PFSK-1 (cell line): Measurements from ENCODE around the gene DNAJC10.

Experiments used
- FOXP2 ChIP-seq: optimal IDR thresholded peaks from 2 replicates; pipeline ENCODE3; 2011; ENCODE audit warnings: borderline replicate concordance, control low read depth, inconsistent platforms; ENCODE audit not compliant: insufficient read depth; ENCODE audit errors: extremely low read length, extremely low read depth
- POLR2AphosphoS5 ChIP-seq: IDR thresholded peaks from 2 replicates; pipeline ENCODE4 v1.6.1; 2012; ENCODE audit warnings: low read depth, mild to moderate bottlenecking, control low read depth, low read length, moderate library complexity
- REST ChIP-seq, 2 experiments: IDR thresholded peaks; 2 replicates each; pipeline versions ENCODE4 v1.6.1 to v1.8.0; 2011 to 2012; ENCODE audit warnings: low read depth in 2 of 2, low read length in 2 of 2, control low read depth in 1 of 2, inconsistent platforms in 1 of 2, mild to moderate bottlenecking in 1 of 2, moderate library complexity in 1 of 2; ENCODE audit not compliant: insufficient read depth in 1 of 2
- SIN3A ChIP-seq: IDR thresholded peaks from 2 replicates; pipeline ENCODE4 v1.6.1; 2012; ENCODE audit warnings: mild to moderate bottlenecking, low read length, moderate library complexity, borderline replicate concordance; ENCODE audit not compliant: insufficient read depth
- TAF1 ChIP-seq: IDR thresholded peaks from 2 replicates; pipeline ENCODE4 v1.6.1; 2012; ENCODE audit warnings: low read length, control low read depth, borderline replicate concordance; ENCODE audit not compliant: insufficient read depth

DNAJC10 gene

DNA sequence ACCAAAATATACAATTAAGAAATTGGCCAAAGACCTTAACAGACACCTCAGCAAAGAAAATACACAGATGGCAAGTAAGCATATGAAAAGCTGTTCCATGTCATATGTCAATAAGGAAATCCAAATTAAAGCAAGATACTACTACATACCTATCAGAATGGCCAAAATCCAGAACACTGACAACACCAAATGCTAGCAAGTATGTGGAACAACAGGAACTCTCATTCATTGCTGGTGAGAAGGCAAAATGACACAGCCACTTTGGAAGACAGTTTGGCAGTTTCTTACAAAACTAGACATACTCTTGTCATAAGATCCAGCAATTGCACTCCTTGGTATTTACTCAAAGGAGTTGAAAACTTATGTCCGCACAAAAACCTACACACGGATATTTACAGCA is 20.3 kb upstream of the DNAJC10 start:
- TF ChIP-seq POLR2AphosphoS5 (no peak), REST (IDR thresholded peaks at IDR 0.05; ENCODE audit: insufficient read depth in 1 of 2, low read depth in 2 of 2, low read length in 2 of 2) (no peak), FOXP2 (no peak), SIN3A (no peak), TAF1 (no peak)

DNA sequence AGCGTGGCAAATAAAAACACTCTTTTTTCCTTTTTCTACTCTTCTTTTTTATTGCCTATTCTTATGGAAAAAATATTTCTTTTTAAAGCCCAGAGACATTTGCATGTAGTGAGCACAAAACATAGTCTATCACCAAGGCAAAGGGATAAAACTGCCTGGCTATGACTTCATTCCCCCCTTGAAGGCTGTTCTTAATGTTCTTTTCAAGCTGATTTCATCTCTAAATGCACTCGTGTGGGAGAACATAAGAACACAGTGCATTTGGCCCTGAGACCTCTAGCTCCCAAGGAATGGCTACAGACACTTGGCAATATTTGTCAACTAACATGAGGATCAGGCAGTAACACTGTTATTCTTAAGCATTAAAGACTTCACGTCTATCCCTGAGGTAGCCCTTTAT is 17.4 kb upstream of the DNAJC10 start:
- no peak for TF ChIP-seq SIN3A
- TF ChIP-seq FOXP2, result no peak
- TF ChIP-seq TAF1, result no peak
- TF ChIP-seq REST (IDR thresholded peaks at IDR 0.05; ENCODE audit: insufficient read depth in 1 of 2, low read depth in 2 of 2, low read length in 2 of 2), result no peak
- no peak for TF ChIP-seq POLR2AphosphoS5

GRCh38 chr2:182705761-182706160 is 10.3 kb upstream of the DNAJC10 start:
- TF ChIP-seq SIN3A (no peak), FOXP2 (no peak), REST (IDR thresholded peaks at IDR 0.05; ENCODE audit: insufficient read depth in 1 of 2, low read depth in 2 of 2, low read length in 2 of 2) (no peak), POLR2AphosphoS5 (no peak), TAF1 (no peak)

DNA sequence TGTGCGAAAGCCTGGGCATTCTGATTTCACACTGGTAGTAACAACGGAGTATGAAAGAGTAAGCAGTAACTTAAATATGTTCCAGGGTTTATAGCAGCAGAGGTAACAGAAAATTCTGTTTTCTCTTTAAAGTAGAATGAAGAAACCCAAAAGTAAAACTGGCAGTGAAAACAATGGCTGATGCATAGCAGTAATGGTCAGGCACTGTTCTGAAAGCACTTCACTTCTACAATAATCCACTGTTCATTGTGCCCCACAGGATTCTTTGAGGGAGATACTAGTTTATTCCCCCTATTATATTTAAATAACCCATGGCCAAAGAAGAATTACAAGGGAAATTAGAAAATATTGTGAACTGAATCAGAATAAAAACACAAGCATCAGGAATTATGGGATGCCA is 9.3 kb upstream of the DNAJC10 start:
- TF ChIP-seq REST (IDR thresholded peaks at IDR 0.05; ENCODE audit: insufficient read depth in 1 of 2, low read depth in 2 of 2, low read length in 2 of 2), result no peak
- no peak for TF ChIP-seq SIN3A
- no peak for TF ChIP-seq TAF1
- TF ChIP-seq FOXP2, result no peak
- no peak for TF ChIP-seq POLR2AphosphoS5

- TF ChIP-seq TAF1 (no peak), SIN3A (no peak), FOXP2 (no peak)
These were observed 2.5 kb upstream of the DNAJC10 start for GRCh38 chr2:182713601-182714000.
